Natural killer cell (primary cell): Measurements from ENCODE around the gene ATP11A. TPM values are rescaled to one million over a fixed set of nuclear protein-coding genes. Genes with fewer than 3 reads are reported as not detected.
"Not testable (repeated sequence)": the region's sequence is repeated elsewhere in the genome, so short reads cannot be mapped to it uniquely, and the experiment has no call there.

Experiments used
- ATAC-seq, 3 donors: fragments of 150-1000 bp in 2 of 3; fragments of 200-7000 bp in 1 of 3; cut with Tn5 transposase; 1 replicate in 1 of 3; 2 replicates in 2 of 3; pipeline ENCODE4 v1.10.0; 2021; ENCODE audit warnings: mild to moderate bottlenecking in 2 of 3, moderate library complexity in 2 of 3
- DNase-seq, 2 donors: peaks; one replicate each; pipeline versions ENCODE4 v3.0.0 to v3.0.0-alpha.2; 2013 to 2021; ENCODE audit warnings: mixed read lengths in 1 of 2
- H3K27ac ChIP-seq: one replicate; pipeline ENCODE4 v1.5.1; 2013; ENCODE audit warnings: mild to moderate bottlenecking, low read length
- H3K27me3 ChIP-seq: one replicate; pipeline ENCODE4 v1.6.1; 2013; ENCODE audit warnings: low read length; ENCODE audit not compliant: control insufficient read depth, insufficient read depth
- H3K36me3 ChIP-seq: one replicate; pipeline ENCODE4 v1.6.1; 2013; ENCODE audit warnings: low read length; ENCODE audit not compliant: control insufficient read depth, insufficient read depth
- H3K4me1 ChIP-seq: one replicate; pipeline ENCODE4 v1.6.1; 2013; ENCODE audit warnings: low read length; ENCODE audit not compliant: control insufficient read depth, insufficient read depth
- H3K4me3 ChIP-seq: one replicate; pipeline ENCODE4 v1.5.1; 2013; ENCODE audit warnings: low read length
- H3K9me3 ChIP-seq: one replicate; pipeline ENCODE4 v1.6.1; 2013; ENCODE audit warnings: low read length; ENCODE audit not compliant: control insufficient read depth, insufficient read depth
- H3K27ac Mint-ChIP-seq, 2 donors: one replicate each; pipeline ENCODE4 v1.8.0; 2022; ENCODE audit warnings: mild to moderate bottlenecking in 2 of 2, mixed read lengths in 2 of 2, moderate library complexity in 1 of 2
- H3K27me3 Mint-ChIP-seq, 2 donors: one replicate each; pipeline ENCODE4 v1.8.0; 2022; ENCODE audit warnings: low read depth in 2 of 2, mixed read lengths in 2 of 2
- H3K36me3 Mint-ChIP-seq: one replicate; pipeline ENCODE4 v1.8.0; 2022; ENCODE audit warnings: mixed read lengths
- H3K4me1 Mint-ChIP-seq, 2 donors: one replicate each; pipeline ENCODE4 v1.8.0; 2022; ENCODE audit warnings: mixed read lengths in 2 of 2
- H3K4me3 Mint-ChIP-seq: one replicate; pipeline ENCODE4 v1.8.0; 2022; ENCODE audit warnings: mild to moderate bottlenecking, moderate library complexity, mixed read lengths
- H3K9me3 Mint-ChIP-seq, 2 donors: one replicate each; pipeline ENCODE4 v1.8.0; 2022; ENCODE audit warnings: mixed read lengths in 2 of 2
- CTCF ChIP-seq: fragments of 200-600 bp; IDR thresholded peaks from one replicate; pipeline ENCODE4 v1.8.0; 2022; ENCODE audit warnings: antibody characterized with exemption
- WGBS: methylation state at CpG from one replicate; pipeline ENCODE4 v1.1.7; 2013; ENCODE audit warnings: missing lambda C conversion rate; ENCODE audit not compliant: insufficient coverage; 5-methylcytosine and 5-hydroxymethylcytosine counted together
- intact Hi-C: fragments of 100-400 bp; cut with micrococcal nuclease; formaldehyde crosslinking; loops from one replicate; pipeline ENCODE4 v1.14.2; 2022
- total RNA-seq, 4 donors: library from RNA; stranded (reverse); fragments of 120-200 nt in 1 of 4; gene quantifications; one replicate each; pipeline versions ENCODE4 v1.2.3 to v1.2.4, GENCODE V29; 2013 to 2022

Gene ATP11A
- total RNA-seq, 3 donors from 2014 or later (not counting 1 experiment from before 2014, with no cell fraction given), result 47.1 to 68.6 (median 50.7) TPM

GRCh38 chr13:112870737-112871287 lies 181.0 kb downstream of the ATP11A start:
- Mint-ChIP-seq H3K27ac (no peak overlapping the region), H3K36me3 (peaks cover 7% of the 10 kb centered on the region), H3K4me3 (no peak overlapping the region), H3K4me1 (peaks cover 26 to 32% of the 10 kb centered on the region in 2 donors), H3K9me3 (peaks cover 8 to 10% of the 10 kb centered on the region in 2 donors), H3K27me3 (no peaks in the 10 kb centered on the region)
- H3K9me3 ChIP-seq, result peaks cover 17% of the 10 kb centered on the region
- intact Hi-C loops, result no loop called here
- H3K4me1 ChIP-seq, result peaks cover 32% of the 10 kb centered on the region
- no peaks in the 10 kb centered on the region for H3K27me3 ChIP-seq
- no peak overlapping the region for H3K4me3 ChIP-seq
- no peak overlapping the region for H3K27ac ChIP-seq
- DNase-seq (no peak), ATAC-seq (no peak)
- WGBS, result 94% methylated on average over 28 of the region's 28 CpGs
- no peak for TF ChIP-seq CTCF
- no peaks in the 10 kb centered on the region for H3K36me3 ChIP-seq

GRCh38 chr13:112871742-112872141 lies 181.9 kb downstream of the ATP11A start:
- H3K9me3 ChIP-seq, result peaks cover 17% of the 10 kb centered on the region
- H3K4me3 Mint-ChIP-seq, result no peak overlapping the region
- no peak overlapping the region for H3K27ac Mint-ChIP-seq
- intact Hi-C loops, result no loop called here
- no peak for DNase-seq
- WGBS, result 99% methylated on average over 11 of the region's 12 CpGs
- H3K4me3 ChIP-seq, result no peak overlapping the region
- H3K36me3 Mint-ChIP-seq, result peaks cover 7% of the 10 kb centered on the region
- H3K4me1 ChIP-seq, result peaks cover 32% of the 10 kb centered on the region
- no peak overlapping the region for H3K27ac ChIP-seq
- H3K9me3 Mint-ChIP-seq, result peaks cover 8 to 10% of the 10 kb centered on the region in 2 donors
- H3K36me3 ChIP-seq, result no peaks in the 10 kb centered on the region
- H3K27me3 ChIP-seq, result no peaks in the 10 kb centered on the region
- no peak for TF ChIP-seq CTCF
- no peak for ATAC-seq
- H3K4me1 Mint-ChIP-seq, result peaks cover 26 to 32% of the 10 kb centered on the region in 2 donors
- H3K27me3 Mint-ChIP-seq, result no peaks in the 10 kb centered on the region

GRCh38 chr13:112872657-112873631 lies 183.1 kb downstream of the ATP11A start:
- Mint-ChIP-seq H3K9me3 (peaks cover 8 to 10% of the 10 kb centered on the region in 2 donors), H3K4me3 (peak overlapping the region; percentile 88), H3K4me1 (peaks cover 26 to 32% of the 10 kb centered on the region in 2 donors), H3K27ac (peak overlapping the region; percentile 82 to 93)
- H3K27me3 ChIP-seq, H3K27me3 Mint-ChIP-seq, H3K36me3 ChIP-seq, H3K36me3 Mint-ChIP-seq, H3K4me3 ChIP-seq, intact Hi-C loops: not testable (repeated sequence)
- Histone ChIP-seq H3K9me3 (peaks cover 17% of the 10 kb centered on the region), H3K27ac (peak overlapping the region; percentile 64), H3K4me1 (peaks cover 32% of the 10 kb centered on the region)
- 16% methylated on average over 24 of the region's 25 CpGs for WGBS
- peak in 1 of 2 donors; percentile 65 for DNase-seq
- peak; percentile 48 to 64 (median 62) for ATAC-seq
